Activated gamma-delta T cell treated with anti-CD3 and anti-CD28 coated beads, Interleukin-2, amount 50 U/mL, for 16 hours (primary cell): ENCODE data around the gene SPR.

Source experiments
- DNase-seq: peaks from one replicate; pipeline ENCODE4 v3.0.0-alpha.2; 2020; ENCODE audit warnings: low read depth

The SPR gene

GRCh38 chr2:72915907-72916742 lies 28.9 kb downstream of the SPR start:
- no peak for DNase-seq

DNA sequence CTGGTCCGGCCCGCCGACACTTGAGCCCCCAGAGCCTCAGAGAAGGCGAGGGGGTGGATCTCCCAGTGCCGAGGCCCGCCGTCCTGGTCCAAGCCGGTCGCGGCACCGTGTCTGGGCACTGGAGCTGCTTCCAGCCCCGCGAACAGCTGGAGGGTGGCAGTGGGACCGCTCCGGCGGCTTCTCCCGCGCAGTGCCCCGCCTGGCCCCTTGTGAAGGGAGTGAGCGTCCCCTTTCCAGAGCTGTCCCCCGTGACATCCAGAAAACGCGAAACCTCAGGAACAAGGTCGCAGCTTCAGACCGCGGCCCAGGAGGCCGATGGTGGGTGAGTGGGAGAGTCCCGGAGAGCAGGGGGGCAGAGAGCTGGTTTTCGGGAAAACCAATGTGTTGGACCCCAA lies 29.5 kb downstream of the SPR start:
- DNase-seq, result no peak

DNA sequence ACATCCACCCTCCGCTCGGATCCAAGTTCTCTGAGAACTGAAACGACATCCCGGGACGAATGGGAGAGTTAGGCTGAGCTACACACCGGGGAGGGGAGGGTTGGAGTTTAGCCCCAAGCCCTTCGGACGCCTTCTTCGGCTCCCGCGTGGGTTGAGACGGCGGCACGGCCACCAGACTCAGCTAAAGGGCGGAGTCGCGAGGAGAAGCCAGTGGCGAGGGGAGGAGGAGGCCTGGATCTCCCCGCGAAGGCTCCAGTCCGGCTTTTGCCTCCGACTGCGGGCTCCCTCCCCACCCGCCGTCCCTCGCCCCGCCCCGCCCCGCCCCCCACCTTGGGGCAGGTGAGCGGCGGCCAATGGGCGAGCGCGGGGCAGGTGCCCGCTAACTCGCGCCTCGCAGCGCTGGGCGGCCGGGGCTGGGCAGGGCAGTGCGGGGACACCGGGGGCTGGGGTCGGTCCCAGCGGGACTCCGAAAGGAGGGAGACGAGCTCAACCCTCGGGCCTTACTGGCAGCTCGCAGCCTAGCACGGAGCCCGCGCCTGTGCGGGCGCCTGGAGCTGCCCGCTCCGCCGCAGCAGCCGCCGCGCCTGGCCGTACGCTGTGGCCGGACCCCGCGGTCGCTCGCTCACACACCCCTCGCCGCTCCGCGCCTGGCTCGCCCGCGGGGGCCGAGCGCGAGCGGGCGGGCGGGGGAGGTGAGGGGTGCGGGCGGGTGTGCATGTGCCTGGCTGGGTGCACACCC lies 30.1 kb downstream of the SPR start, which contains the start of gene EMX1:
Gene EMX1 (plus strand): TSS at position 382 of the 739 bp plus-strand sequence. CDS start 334 bp downstream, at position 716.
- DNase-seq, result no peak

DNA sequence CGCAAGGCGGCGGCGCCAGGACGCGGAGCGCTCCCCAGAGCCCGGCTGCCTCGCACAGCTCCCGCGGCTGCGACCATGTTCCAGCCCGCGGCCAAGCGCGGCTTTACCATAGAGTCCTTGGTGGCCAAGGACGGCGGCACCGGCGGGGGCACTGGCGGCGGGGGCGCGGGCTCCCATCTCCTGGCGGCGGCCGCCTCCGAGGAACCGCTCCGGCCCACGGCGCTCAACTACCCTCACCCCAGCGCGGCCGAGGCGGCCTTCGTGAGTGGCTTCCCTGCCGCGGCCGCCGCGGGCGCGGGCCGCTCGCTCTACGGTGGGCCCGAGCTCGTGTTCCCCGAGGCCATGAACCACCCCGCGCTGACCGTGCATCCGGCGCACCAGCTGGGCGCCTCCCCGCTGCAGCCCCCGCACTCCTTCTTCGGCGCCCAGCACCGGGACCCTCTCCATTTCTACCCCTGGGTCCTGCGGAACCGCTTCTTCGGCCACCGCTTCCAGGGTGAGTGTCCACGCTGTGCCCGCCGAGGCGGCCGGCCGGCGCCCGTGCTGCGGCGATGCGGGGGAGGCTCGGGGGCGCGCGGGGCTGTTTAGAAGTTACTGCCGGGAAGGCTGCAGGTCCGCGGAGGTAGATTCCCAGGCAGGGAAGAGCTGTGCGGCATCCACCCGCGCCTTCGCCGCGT lies 30.8 kb downstream of the SPR start:
- DNase-seq, result no peak

GRCh38 chr2:72919414-72920317 lies 32.5 kb downstream of the SPR start:
- no peak for DNase-seq

GRCh38 chr2:72920318-72921087 lies 33.3 kb downstream of the SPR start:
- DNase-seq, result no peak

GRCh38 chr2:72921088-72921851 lies 34.1 kb downstream of the SPR start:
- no peak for DNase-seq

DNA sequence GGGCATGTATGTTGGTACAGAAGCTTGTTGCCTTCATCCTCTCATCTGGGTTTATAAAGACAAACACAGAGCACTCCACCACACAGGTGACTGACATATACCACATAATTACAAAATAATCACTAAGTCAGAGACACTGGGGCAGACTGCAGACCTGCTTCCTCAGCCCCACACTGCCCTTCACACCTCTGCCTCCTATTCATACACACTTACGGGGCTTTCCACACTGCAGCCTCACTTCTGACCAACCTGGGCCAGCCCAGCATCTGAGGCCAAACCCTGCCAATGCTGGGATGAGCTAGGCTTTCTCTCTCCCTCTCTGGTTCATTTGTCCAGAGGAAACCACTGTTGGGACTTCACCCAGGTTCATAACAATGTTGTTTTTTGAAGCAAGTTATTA lies 34.6 kb downstream of the SPR start:
- DNase-seq, result no peak

DNA sequence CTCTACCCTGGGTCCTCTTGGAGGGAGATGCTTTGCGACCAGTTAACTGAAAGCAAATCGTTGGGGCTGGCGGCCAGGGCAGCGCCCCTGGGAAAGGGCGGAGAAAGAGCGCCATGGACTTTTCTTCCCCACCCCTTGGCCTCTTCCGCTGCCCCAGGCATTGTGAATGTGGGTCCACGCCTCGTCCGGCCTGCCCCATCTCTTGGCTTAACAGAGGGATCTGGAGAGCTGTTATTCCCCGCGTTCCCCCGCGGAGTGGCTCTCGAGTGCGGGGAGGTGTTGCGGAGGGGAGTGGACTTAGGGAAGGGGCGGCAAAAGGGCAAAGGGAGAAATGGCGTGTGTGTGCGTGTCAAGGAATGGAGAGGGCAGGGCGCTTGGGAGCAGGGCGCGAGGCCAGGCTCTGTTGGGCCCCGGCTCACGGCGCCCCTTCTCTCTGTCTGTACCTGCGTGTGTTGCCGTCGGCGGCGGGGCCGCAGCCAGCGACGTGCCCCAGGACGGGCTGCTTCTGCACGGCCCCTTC lies 36.7 kb downstream of the SPR start:
- no peak for DNase-seq

- no peak for DNase-seq
These were observed 37.4 kb downstream of the SPR start for GRCh38 chr2:72924353-72925240.

DNA sequence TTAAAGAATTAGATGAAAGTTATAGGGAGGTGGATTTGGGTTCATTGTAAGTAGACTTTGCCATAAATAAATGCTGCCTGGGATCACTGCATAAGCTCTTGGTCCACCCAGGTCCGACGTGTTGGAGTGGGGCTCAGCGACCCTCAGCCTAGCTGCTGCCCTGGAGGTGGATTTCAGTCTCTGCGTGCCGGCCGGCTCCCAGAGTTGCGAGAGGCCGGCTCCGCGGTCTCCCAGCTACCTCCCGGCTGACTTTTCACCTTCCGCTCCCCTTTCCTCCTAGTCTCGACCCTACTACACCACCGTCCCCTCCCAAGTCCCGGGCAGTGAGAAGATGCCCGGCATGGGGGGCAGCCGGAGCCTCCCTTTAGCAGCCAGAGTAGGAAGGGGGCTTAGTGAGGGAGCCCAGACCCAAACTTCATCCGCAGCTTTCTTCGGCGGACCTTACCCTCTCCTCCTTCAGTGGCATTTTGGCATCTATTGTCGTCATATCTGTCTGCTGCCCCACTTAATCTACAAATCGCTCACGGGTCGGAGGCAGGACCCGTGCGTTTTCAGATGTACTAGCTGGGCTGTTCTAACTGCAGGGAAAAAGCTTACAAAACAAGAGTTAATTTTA lies 38.2 kb downstream of the SPR start:
- DNase-seq, result no peak

GRCh38 chr2:72926368-72926767 lies 39.2 kb downstream of the SPR start:
- no peak for DNase-seq

- DNase-seq, result no peak
These were observed 39.7 kb downstream of the SPR start for GRCh38 chr2:72926811-72927465.

GRCh38 chr2:72927619-72928550 lies 40.7 kb downstream of the SPR start:
- no peak for DNase-seq

DNA sequence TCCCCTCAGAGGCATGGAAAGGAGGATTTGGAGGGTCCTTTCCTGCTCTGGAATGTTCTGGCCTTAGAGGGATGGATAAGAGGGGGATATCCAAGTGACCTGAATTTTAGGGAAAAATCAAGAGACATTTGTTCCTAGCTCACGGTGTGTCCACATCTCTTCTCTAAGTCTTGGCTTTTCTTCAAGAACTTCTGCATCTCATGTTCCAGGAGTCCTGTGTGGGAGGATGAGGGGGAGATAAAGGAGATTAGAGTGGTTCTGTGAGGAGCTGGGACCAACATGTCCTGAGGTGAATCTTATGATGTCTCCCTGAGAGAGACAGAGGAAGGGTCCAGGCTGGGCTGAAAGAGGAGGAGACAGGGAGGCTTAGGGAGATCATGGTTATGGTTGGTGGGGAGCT lies 41.8 kb downstream of the SPR start:
- no peak for DNase-seq

- no peak for DNase-seq
These were observed 44.2 kb downstream of the SPR start for GRCh38 chr2:72931280-72931910.
